B cell (primary cell): ENCODE measurements around the gene SGCD. TPM values are rescaled to one million over a fixed set of nuclear protein-coding genes. Genes with fewer than 3 reads are reported as not detected.

Source experiments
- ATAC-seq: fragments of 200-7000 bp; cut with Tn5 transposase; one replicate; pipeline ENCODE4 v1.10.0; 2021; ENCODE audit warnings: low read depth, mild to moderate bottlenecking, moderate number of reproducible peaks, moderate library complexity
- CTCF ChIA-PET: fragments of 350-600 bp; sonication (Branson Sonifier 250); formaldehyde crosslinking; loops from one replicate; lab custom pipeline; 2021; ENCODE audit warnings: antibody characterized with exemption, inconsistent platforms; lab: Charles Lee
- POLR2A ChIA-PET: fragments of 350-600 bp; sonication (Branson Sonifier 250); formaldehyde crosslinking; loops from one replicate; lab custom pipeline; 2021; ENCODE audit warnings: antibody characterized with exemption; lab: Charles Lee
- DNase-seq: peaks from one replicate; pipeline ENCODE4 v3.0.0; 2013
- H2AFZ ChIP-seq: 2 replicates; pipeline ENCODE4 v1.6.1; 2012; ENCODE audit warnings: mild to moderate bottlenecking, low read depth, low read length; ENCODE audit not compliant: insufficient read depth, poor library complexity, severe bottlenecking
- H3K27ac ChIP-seq, 2 donors: 1 replicate in 1 of 2; 2 replicates in 1 of 2; pipeline ENCODE4 v1.5.1; 2012 to 2013; ENCODE audit warnings: low read length in 2 of 2, mild to moderate bottlenecking in 2 of 2, moderate library complexity in 1 of 2
- H3K27me3 ChIP-seq, 4 experiments: fragments of 200-600 bp in 1 of 4; sonication (generic) in 1 of 4; replicated peaks in 1 of 4; 1 replicate in 2 of 4; 2 replicates in 2 of 4; pipeline versions ENCODE4 v1.6.1 to v1.7.0; 2013 to 2016; ENCODE audit warnings: low read length in 3 of 4, mild to moderate bottlenecking in 2 of 4, mixed read lengths in 1 of 4, moderate library complexity in 1 of 4; ENCODE audit not compliant: insufficient read depth in 4 of 4, control insufficient read depth in 3 of 4; ENCODE audit errors: control extremely low read depth in 1 of 4
- H3K36me3 ChIP-seq, 2 experiments: replicated peaks in 1 of 2; 1 replicate in 1 of 2; 2 replicates in 1 of 2; pipeline versions ENCODE4 v1.6.1 to v1.7.1; 2013; ENCODE audit warnings: low read length in 1 of 2; ENCODE audit not compliant: insufficient read depth in 2 of 2, control insufficient read depth in 1 of 2; ENCODE audit errors: control extremely low read depth in 1 of 2, extremely low read depth in 1 of 2
- H3K4me1 ChIP-seq, 2 donors: fragments of 200-600 bp in 1 of 2; sonication (generic) in 1 of 2; 1 replicate in 1 of 2; 2 replicates in 1 of 2; pipeline versions ENCODE4 v1.5.1 to v1.6.1; 2013 to 2017; ENCODE audit warnings: low read length in 2 of 2; ENCODE audit not compliant: control insufficient read depth in 2 of 2, insufficient read depth in 2 of 2
- H3K4me2 ChIP-seq: replicated peaks from 2 replicates; pipeline ENCODE3; 2012; ENCODE audit warnings: mild to moderate bottlenecking, low read depth, low read length; ENCODE audit not compliant: poor library complexity, severe bottlenecking
- H3K4me3 ChIP-seq, 5 experiments: fragments of 200-600 bp in 1 of 5; sonication (generic) in 1 of 5; 1 replicate in 3 of 5; 2 replicates in 2 of 5; pipeline versions ENCODE4 v1.5.1 to v1.7.0; 2011 to 2016; ENCODE audit warnings: low read length in 4 of 5, mild to moderate bottlenecking in 4 of 5, low read depth in 2 of 5, control low read depth in 1 of 5, moderate library complexity in 1 of 5; ENCODE audit not compliant: insufficient read depth in 1 of 5; ENCODE audit errors: control extremely low read depth in 1 of 5, extremely low read depth in 1 of 5
- H3K79me2 ChIP-seq: fragments of 200-600 bp; sonication (generic); one replicate; pipeline ENCODE4 v1.6.0; 2016; ENCODE audit warnings: low read length; ENCODE audit not compliant: control insufficient read depth, insufficient read depth
- H3K9ac ChIP-seq: fragments of 200-600 bp; sonication (generic); 2 replicates; pipeline ENCODE4 v1.6.1; 2017; ENCODE audit warnings: mild to moderate bottlenecking, low read length, moderate library complexity
- H3K9me3 ChIP-seq, 3 donors: one replicate each; pipeline versions ENCODE4 v1.6.1 to v1.7.1; 2013; ENCODE audit warnings: low read length in 2 of 3; ENCODE audit not compliant: control insufficient read depth in 2 of 3, insufficient read depth in 1 of 3; ENCODE audit errors: control extremely low read depth in 1 of 3
- H4K20me1 ChIP-seq: 2 replicates; pipeline ENCODE4 v1.6.0; 2012; ENCODE audit warnings: mild to moderate bottlenecking, low read length; ENCODE audit not compliant: insufficient read depth, control insufficient read depth, poor library complexity, severe bottlenecking
- H3K27ac Mint-ChIP-seq: one replicate; pipeline ENCODE4 v1.8.0; 2021; ENCODE audit warnings: mixed read lengths
- H3K27me3 Mint-ChIP-seq: one replicate; pipeline ENCODE4 v1.8.0; 2021; ENCODE audit warnings: mixed read lengths
- H3K4me1 Mint-ChIP-seq: one replicate; pipeline ENCODE4 v1.8.0; 2021; ENCODE audit warnings: mixed read lengths
- H3K4me3 Mint-ChIP-seq: one replicate; pipeline ENCODE4 v1.8.0; 2021; ENCODE audit warnings: mixed read lengths
- H3K9me3 Mint-ChIP-seq: one replicate; pipeline ENCODE4 v1.8.0; 2022; ENCODE audit warnings: mixed read lengths; ENCODE audit not compliant: insufficient read depth
- EZH2 ChIP-seq: IDR thresholded peaks from 2 replicates; pipeline ENCODE4 v1.6.1; 2012; ENCODE audit warnings: borderline replicate concordance, low read depth, mild to moderate bottlenecking, moderate library complexity, low read length; ENCODE audit not compliant: insufficient read depth, poor library complexity, severe bottlenecking
- WGBS: methylation state at CpG from one replicate; pipeline ENCODE4 v1.1.5; 2013; ENCODE audit warnings: missing lambda C conversion rate; ENCODE audit not compliant: insufficient coverage; 5-methylcytosine and 5-hydroxymethylcytosine counted together
- intact Hi-C: fragments of 100-400 bp; cut with micrococcal nuclease; formaldehyde crosslinking; loops from one replicate; pipeline ENCODE4 v1.10.0; 2022
- polyA plus RNA-seq: library from polyadenylated mRNA; depleted of rRNA; stranded (reverse); fragments of >200 nt; gene quantifications from 2 replicates; pipeline ENCODE4 v1.2.3, GENCODE V29; 2012
- total RNA-seq, 2 donors: library from RNA; stranded (reverse); fragments of 120-200 nt in 1 of 2; gene quantifications; 1 replicate in 1 of 2; 2 replicates in 1 of 2; pipeline versions ENCODE4 v1.2.3 to v1.2.4, GENCODE V29; 2013 to 2022
- TF ChIP-seq, protein P1 (sequence below): fragments of 200-600 bp; IDR thresholded peaks from one replicate; pipeline ENCODE4 v1.8.0; 2022; ENCODE audit warnings: antibody characterized with exemption, mild to moderate bottlenecking

SGCD gene
- total and polyA plus RNA-seq, 2 donors (not counting 1 experiment from before 2014, with no cell fraction given), result not detected

DNA sequence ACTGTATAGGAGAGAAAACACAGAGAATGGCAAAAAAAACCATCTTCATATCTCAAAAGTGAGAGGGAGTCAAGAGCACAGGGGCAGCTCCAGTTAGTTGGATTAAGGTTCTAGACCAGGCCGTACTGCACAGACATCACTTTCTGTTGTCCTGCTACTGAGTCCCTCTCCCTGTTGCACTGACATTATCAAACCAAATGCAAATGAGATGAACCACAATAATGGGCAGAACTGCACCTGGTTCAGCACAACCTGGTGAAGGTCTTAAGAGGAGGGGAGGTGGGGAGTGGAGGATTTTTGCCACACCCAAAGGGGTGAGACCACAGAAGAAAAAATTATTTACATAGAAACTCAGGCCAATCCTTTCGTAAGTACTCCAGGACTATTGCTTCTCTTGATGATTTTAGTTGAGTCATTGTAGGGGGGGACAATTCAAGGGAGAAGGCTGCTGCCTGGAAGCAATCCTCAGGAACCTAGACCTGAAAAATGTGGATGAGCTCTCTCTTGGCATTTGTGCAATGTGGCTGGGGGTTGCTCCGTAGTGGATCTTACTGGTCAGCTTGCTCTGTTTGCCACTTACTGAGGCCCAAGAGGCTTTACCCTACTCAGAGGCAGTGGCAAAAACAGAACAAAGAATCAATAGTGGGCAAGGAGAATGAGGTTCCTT, 428.6 kb downstream of the SGCD start:
- H3K4me2 ChIP-seq, result no peak overlapping the region
- no peaks in the 10 kb centered on the region for H3K27me3 ChIP-seq
- H4K20me1 ChIP-seq, result no peaks in the 10 kb centered on the region
- TF ChIP-seq, protein P1, sequence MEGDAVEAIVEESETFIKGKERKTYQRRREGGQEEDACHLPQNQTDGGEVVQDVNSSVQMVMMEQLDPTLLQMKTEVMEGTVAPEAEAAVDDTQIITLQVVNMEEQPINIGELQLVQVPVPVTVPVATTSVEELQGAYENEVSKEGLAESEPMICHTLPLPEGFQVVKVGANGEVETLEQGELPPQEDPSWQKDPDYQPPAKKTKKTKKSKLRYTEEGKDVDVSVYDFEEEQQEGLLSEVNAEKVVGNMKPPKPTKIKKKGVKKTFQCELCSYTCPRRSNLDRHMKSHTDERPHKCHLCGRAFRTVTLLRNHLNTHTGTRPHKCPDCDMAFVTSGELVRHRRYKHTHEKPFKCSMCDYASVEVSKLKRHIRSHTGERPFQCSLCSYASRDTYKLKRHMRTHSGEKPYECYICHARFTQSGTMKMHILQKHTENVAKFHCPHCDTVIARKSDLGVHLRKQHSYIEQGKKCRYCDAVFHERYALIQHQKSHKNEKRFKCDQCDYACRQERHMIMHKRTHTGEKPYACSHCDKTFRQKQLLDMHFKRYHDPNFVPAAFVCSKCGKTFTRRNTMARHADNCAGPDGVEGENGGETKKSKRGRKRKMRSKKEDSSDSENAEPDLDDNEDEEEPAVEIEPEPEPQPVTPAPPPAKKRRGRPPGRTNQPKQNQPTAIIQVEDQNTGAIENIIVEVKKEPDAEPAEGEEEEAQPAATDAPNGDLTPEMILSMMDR, result no peak
- no peak for TF ChIP-seq EZH2
- ATAC-seq (no peak), DNase-seq (no peak)
- H3K4me3 ChIP-seq, result no peak overlapping the region
- H3K79me2 ChIP-seq, result no peaks in the 10 kb centered on the region
- no peak overlapping the region for H3K27ac ChIP-seq
- POLR2A ChIA-PET, result no interaction called here
- no peaks in the 10 kb centered on the region for H3K36me3 ChIP-seq
- no peak overlapping the region for H3K27ac Mint-ChIP-seq
- WGBS, result 83% methylated on average over 2 of the region's 3 CpGs
- CTCF ChIA-PET, result no interaction called here
- H3K9ac ChIP-seq, result no peak overlapping the region
- H2AFZ ChIP-seq, result no peak overlapping the region
- H3K4me1 ChIP-seq, result no peaks in the 10 kb centered on the region
- peaks cover under 1% of the 10 kb centered on the region for H3K27me3 Mint-ChIP-seq
- intact Hi-C loops, result no loop called here
- peaks cover 3% of the 10 kb centered on the region for H3K4me1 Mint-ChIP-seq
- H3K4me3 Mint-ChIP-seq, result no peak overlapping the region
- no peaks in the 10 kb centered on the region for H3K9me3 Mint-ChIP-seq
- H3K9me3 ChIP-seq, result no peaks in the 10 kb centered on the region

DNA sequence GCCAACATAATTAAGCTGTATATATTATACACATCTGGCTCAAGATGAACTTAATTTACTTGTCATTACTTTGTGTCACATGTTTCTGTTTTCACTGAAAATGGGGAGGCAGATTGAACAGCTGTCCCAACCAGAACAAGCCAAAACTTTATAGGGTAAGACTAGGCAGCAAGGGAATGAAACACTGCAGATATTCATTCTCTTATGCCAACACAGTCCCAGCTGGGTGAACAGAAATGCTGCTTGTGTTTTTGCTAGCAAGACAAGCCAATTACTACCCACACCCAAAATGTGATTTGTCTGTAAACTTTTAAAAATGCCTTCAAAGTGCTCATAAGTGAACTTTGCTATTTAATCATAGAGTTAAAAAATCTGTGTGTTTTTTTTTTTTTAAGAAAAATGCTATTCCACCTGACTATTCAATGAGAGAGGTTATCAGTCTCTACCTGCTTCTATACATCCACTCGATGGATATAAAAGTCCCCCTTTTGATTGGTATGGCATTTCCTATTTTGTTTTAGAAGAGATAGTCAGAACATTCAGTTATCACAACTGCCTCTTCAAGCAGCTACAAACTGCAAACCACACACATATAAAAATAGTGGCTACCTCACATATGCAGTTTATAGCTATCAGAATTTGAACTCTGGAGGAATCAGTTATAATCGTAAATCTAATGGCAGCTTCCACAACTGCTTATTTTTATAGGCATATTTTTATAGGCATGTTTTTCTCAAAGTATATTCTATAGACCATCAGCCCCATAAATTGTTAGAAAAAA, 431.2 kb downstream of the SGCD start:
- H3K27me3 Mint-ChIP-seq, result peaks cover 15% of the 10 kb centered on the region
- no peak overlapping the region for H3K4me2 ChIP-seq
- H4K20me1 ChIP-seq, result no peaks in the 10 kb centered on the region
- H3K27ac ChIP-seq, result no peak overlapping the region
- H3K27me3 ChIP-seq, result no peaks in the 10 kb centered on the region
- no peaks in the 10 kb centered on the region for H3K9me3 Mint-ChIP-seq
- no peak overlapping the region for H3K4me3 ChIP-seq
- TF ChIP-seq EZH2, result no peak
- TF ChIP-seq, protein P1, result no peak
- DNase-seq, result no peak
- H3K9ac ChIP-seq, result no peak overlapping the region
- intact Hi-C loops, result no loop called here
- no peak for ATAC-seq
- H3K27ac Mint-ChIP-seq, result no peak overlapping the region
- no peaks in the 10 kb centered on the region for H3K79me2 ChIP-seq
- ChIA-PET CTCF (no interaction called here), POLR2A (no interaction called here)
- H3K4me1 Mint-ChIP-seq, result peaks cover 3% of the 10 kb centered on the region
- no peaks in the 10 kb centered on the region for H3K9me3 ChIP-seq
- no peak overlapping the region for H3K4me3 Mint-ChIP-seq
- H3K36me3 ChIP-seq, result no peaks in the 10 kb centered on the region
- WGBS, result no CpG with 5 or more reads among the region's 2 CpGs
- H2AFZ ChIP-seq, result no peak overlapping the region
- H3K4me1 ChIP-seq, result no peaks in the 10 kb centered on the region
